HEK293 (cell line): ENCODE measurements around the gene NRG2.

Experiments
- BCL11A ChIP-seq: fragments of 450-650 bp; formaldehyde crosslinking; IDR thresholded peaks from 2 replicates; pipeline ENCODE4 v1.5.1; 2016; ENCODE audit warnings: low read depth, missing biosample characterization, missing genetic modification characterization
- GFI1B ChIP-seq: fragments of 450-650 bp; formaldehyde crosslinking; IDR thresholded peaks from 2 replicates; pipeline ENCODE4 v1.5.1; 2016; ENCODE audit warnings: missing biosample characterization, missing genetic modification characterization
- GLIS1 ChIP-seq: fragments of 450-650 bp; formaldehyde crosslinking; IDR thresholded peaks from 2 replicates; pipeline ENCODE4 v1.5.1; 2016; ENCODE audit warnings: missing biosample characterization, missing genetic modification characterization
- KLF10 ChIP-seq: fragments of 450-650 bp; IDR thresholded peaks from 2 replicates; pipeline ENCODE4 v1.5.1; 2018; ENCODE audit warnings: missing biosample characterization, mild to moderate bottlenecking, missing genetic modification characterization
- REPIN1 ChIP-seq: fragments of 450-650 bp; formaldehyde crosslinking; IDR thresholded peaks from 2 replicates; pipeline ENCODE4 v1.5.1; 2017; ENCODE audit warnings: missing biosample characterization, missing genetic modification characterization, low read depth
- TRIM28 ChIP-seq: IDR thresholded peaks from 2 replicates; pipeline ENCODE4 v1.6.1; 2011; ENCODE audit warnings: low read length, control low read depth, borderline replicate concordance
- WT1 ChIP-seq: fragments of 450-650 bp; formaldehyde crosslinking; IDR thresholded peaks from 2 replicates; pipeline ENCODE4 v1.5.1; 2016; ENCODE audit warnings: missing biosample characterization, missing genetic modification characterization
- ZBTB1 ChIP-seq: fragments of 450-650 bp; formaldehyde crosslinking; IDR thresholded peaks from 2 replicates; pipeline ENCODE4 v1.5.1; 2016; ENCODE audit warnings: missing biosample characterization, missing genetic modification characterization
- ZBTB21 ChIP-seq: fragments of 450-650 bp; formaldehyde crosslinking; IDR thresholded peaks from 2 replicates; pipeline ENCODE4 v1.5.1; 2017; ENCODE audit warnings: missing biosample characterization, missing genetic modification characterization
- ZBTB48 ChIP-seq: fragments of 450-650 bp; formaldehyde crosslinking; IDR thresholded peaks from 2 replicates; pipeline ENCODE4 v1.5.1; 2016; ENCODE audit warnings: missing biosample characterization, missing genetic modification characterization
- ZEB2 ChIP-seq: fragments of 450-650 bp; formaldehyde crosslinking; IDR thresholded peaks from 2 replicates; pipeline ENCODE4 v1.5.1; 2016; ENCODE audit warnings: missing biosample characterization, missing genetic modification characterization
- ZFP69B ChIP-seq: fragments of 450-650 bp; formaldehyde crosslinking; IDR thresholded peaks from 2 replicates; pipeline ENCODE4 v1.5.1; 2016; ENCODE audit warnings: missing biosample characterization, missing genetic modification characterization
- ZNF214 ChIP-seq: fragments of 450-650 bp; formaldehyde crosslinking; IDR thresholded peaks from 2 replicates; pipeline ENCODE4 v1.5.1; 2017; ENCODE audit warnings: missing biosample characterization, mild to moderate bottlenecking, missing genetic modification characterization, borderline replicate concordance
- ZNF239 ChIP-seq: fragments of 450-650 bp; formaldehyde crosslinking; IDR thresholded peaks from 2 replicates; pipeline ENCODE4 v1.5.1; 2016; ENCODE audit warnings: missing biosample characterization, missing genetic modification characterization
- ZNF248 ChIP-seq: fragments of 450-650 bp; formaldehyde crosslinking; IDR thresholded peaks from 2 replicates; pipeline ENCODE4 v1.5.1; 2017; ENCODE audit warnings: missing biosample characterization, missing genetic modification characterization
- ZNF302 ChIP-seq: fragments of 450-650 bp; formaldehyde crosslinking; IDR thresholded peaks from 2 replicates; pipeline ENCODE4 v1.5.1; 2016; ENCODE audit warnings: missing biosample characterization, missing genetic modification characterization, low read depth
- ZNF311 ChIP-seq: fragments of 450-650 bp; formaldehyde crosslinking; IDR thresholded peaks from 2 replicates; pipeline ENCODE4 v1.5.1; 2017; ENCODE audit warnings: missing biosample characterization, missing genetic modification characterization, borderline replicate concordance
- ZNF416 ChIP-seq: fragments of 450-650 bp; formaldehyde crosslinking; IDR thresholded peaks from 2 replicates; pipeline ENCODE4 v1.5.1; 2016; ENCODE audit warnings: missing biosample characterization, missing genetic modification characterization
- ZNF544 ChIP-seq: fragments of 450-650 bp; formaldehyde crosslinking; IDR thresholded peaks from 2 replicates; pipeline ENCODE4 v1.5.0; 2017; ENCODE audit warnings: missing biosample characterization, missing genetic modification characterization
- ZNF558 ChIP-seq: fragments of 450-650 bp; formaldehyde crosslinking; IDR thresholded peaks from 2 replicates; pipeline ENCODE4 v1.5.1; 2016; ENCODE audit warnings: missing biosample characterization, missing genetic modification characterization
- ZNF560 ChIP-seq: fragments of 450-650 bp; formaldehyde crosslinking; IDR thresholded peaks from 2 replicates; pipeline ENCODE4 v1.5.1; 2017; ENCODE audit warnings: missing biosample characterization, missing genetic modification characterization, borderline replicate concordance
- ZNF629 ChIP-seq: fragments of 450-650 bp; formaldehyde crosslinking; IDR thresholded peaks from 2 replicates; pipeline ENCODE4 v1.5.1; 2017; ENCODE audit warnings: missing biosample characterization, missing genetic modification characterization
- ZNF654 ChIP-seq: fragments of 450-650 bp; formaldehyde crosslinking; IDR thresholded peaks from 2 replicates; pipeline ENCODE4 v1.5.1; 2016; ENCODE audit warnings: low read depth, missing biosample characterization, missing genetic modification characterization
- ZNF792 ChIP-seq: fragments of 450-650 bp; formaldehyde crosslinking; IDR thresholded peaks from 2 replicates; pipeline ENCODE4 v1.5.1; 2016; ENCODE audit warnings: missing biosample characterization, missing genetic modification characterization
- ZSCAN30 ChIP-seq: fragments of 450-650 bp; IDR thresholded peaks from 2 replicates; pipeline ENCODE4 v1.5.1; 2018; ENCODE audit warnings: missing biosample characterization, mild to moderate bottlenecking, missing genetic modification characterization, moderate library complexity
- TF ChIP-seq, protein P1 (sequence below): fragments of 450-650 bp; formaldehyde crosslinking; IDR thresholded peaks from 2 replicates; pipeline ENCODE4 v1.5.1; 2016; ENCODE audit warnings: missing biosample characterization, missing genetic modification characterization
- TF ChIP-seq, protein P2 (sequence below): fragments of 450-650 bp; formaldehyde crosslinking; IDR thresholded peaks from 2 replicates; pipeline ENCODE4 v1.5.1; 2016; ENCODE audit warnings: missing biosample characterization, missing genetic modification characterization, low read depth
- TF ChIP-seq, protein P3 (sequence below): fragments of 450-650 bp; formaldehyde crosslinking; conservative IDR thresholded peaks from 2 replicates; pipeline ENCODE4 v1.5.1; 2016; ENCODE audit warnings: low read depth, missing biosample characterization, missing genetic modification characterization
- TF ChIP-seq, protein P4 (sequence below): fragments of 450-650 bp; formaldehyde crosslinking; IDR thresholded peaks from 2 replicates; pipeline ENCODE4 v1.5.1; 2016; ENCODE audit warnings: missing biosample characterization, missing genetic modification characterization

Gene NRG2

DNA sequence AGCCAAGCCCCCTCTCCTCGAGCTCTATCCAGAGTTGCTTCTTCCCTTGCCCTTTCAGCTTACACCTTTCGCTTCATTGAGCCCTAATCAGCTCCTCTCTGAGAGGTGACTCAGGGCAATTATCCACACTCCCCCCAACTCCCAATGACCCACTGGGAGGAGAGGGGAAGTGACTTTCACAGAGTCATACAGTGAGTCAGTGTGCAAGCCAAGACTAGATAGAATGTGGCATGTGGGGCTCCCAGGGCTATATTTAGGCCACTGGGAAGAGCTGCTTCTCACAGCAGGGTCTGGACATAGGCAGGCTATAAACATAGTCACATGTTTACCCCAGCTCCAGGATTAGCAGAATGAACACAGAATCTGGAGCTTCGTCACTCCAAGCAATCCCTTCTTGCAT is 57.4 kb downstream of the NRG2 start (continued):
- TF ChIP-seq WT1 (tag by site-specific recombination) (peak; percentile 84), REPIN1 (tag by site-specific recombination) (no peak), ZNF792 (no peak), ZEB2 (peak; percentile 37; the same call in 1 of the 2 replicates), ZNF544 (tag by site-specific recombination) (no peak), ZBTB1 (tag by site-specific recombination) (no peak), KLF10 (tag by site-specific recombination) (no peak), ZNF239 (tag by site-specific recombination) (no peak), ZNF654 (tag by site-specific recombination) (no peak), ZSCAN30 (tag by site-specific recombination) (no peak), ZNF560 (tag by site-specific recombination) (no peak), ZFP69B (tag by site-specific recombination) (no peak), ZBTB21 (tag by site-specific recombination) (peak; percentile 78), ZNF311 (tag by site-specific recombination) (no peak), GLIS1 (peak; percentile 44), GFI1B (no peak), BCL11A (tag by site-specific recombination) (no peak), ZNF248 (tag by site-specific recombination) (no peak), ZNF629 (tag by site-specific recombination) (peak; percentile 71), TRIM28 (peak; percentile 28; the same call in 1 of the 2 replicates), ZBTB48 (tag by site-specific recombination) (peak; percentile 47; the same call in 1 of the 2 replicates), ZNF558 (no peak), ZNF302 (tag by site-specific recombination) (no peak), ZNF416 (tag by site-specific recombination) (no peak), ZNF214 (no peak)
- TF ChIP-seq, protein P1, sequence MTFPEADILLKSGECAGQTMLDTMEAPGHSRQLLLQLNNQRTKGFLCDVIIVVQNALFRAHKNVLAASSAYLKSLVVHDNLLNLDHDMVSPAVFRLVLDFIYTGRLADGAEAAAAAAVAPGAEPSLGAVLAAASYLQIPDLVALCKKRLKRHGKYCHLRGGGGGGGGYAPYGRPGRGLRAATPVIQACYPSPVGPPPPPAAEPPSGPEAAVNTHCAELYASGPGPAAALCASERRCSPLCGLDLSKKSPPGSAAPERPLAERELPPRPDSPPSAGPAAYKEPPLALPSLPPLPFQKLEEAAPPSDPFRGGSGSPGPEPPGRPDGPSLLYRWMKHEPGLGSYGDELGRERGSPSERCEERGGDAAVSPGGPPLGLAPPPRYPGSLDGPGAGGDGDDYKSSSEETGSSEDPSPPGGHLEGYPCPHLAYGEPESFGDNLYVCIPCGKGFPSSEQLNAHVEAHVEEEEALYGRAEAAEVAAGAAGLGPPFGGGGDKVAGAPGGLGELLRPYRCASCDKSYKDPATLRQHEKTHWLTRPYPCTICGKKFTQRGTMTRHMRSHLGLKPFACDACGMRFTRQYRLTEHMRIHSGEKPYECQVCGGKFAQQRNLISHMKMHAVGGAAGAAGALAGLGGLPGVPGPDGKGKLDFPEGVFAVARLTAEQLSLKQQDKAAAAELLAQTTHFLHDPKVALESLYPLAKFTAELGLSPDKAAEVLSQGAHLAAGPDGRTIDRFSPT (tag by site-specific recombination) = 0 out of 2 replicates have a peak, but pooled peaks have one; percentile 52
- TF ChIP-seq, protein P2, sequence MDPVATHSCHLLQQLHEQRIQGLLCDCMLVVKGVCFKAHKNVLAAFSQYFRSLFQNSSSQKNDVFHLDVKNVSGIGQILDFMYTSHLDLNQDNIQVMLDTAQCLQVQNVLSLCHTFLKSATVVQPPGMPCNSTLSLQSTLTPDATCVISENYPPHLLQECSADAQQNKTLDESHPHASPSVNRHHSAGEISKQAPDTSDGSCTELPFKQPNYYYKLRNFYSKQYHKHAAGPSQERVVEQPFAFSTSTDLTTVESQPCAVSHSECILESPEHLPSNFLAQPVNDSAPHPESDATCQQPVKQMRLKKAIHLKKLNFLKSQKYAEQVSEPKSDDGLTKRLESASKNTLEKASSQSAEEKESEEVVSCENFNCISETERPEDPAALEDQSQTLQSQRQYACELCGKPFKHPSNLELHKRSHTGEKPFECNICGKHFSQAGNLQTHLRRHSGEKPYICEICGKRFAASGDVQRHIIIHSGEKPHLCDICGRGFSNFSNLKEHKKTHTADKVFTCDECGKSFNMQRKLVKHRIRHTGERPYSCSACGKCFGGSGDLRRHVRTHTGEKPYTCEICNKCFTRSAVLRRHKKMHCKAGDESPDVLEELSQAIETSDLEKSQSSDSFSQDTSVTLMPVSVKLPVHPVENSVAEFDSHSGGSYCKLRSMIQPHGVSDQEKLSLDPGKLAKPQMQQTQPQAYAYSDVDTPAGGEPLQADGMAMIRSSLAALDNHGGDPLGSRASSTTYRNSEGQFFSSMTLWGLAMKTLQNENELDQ (tag by site-specific recombination) = no peak
- TF ChIP-seq, protein P3, sequence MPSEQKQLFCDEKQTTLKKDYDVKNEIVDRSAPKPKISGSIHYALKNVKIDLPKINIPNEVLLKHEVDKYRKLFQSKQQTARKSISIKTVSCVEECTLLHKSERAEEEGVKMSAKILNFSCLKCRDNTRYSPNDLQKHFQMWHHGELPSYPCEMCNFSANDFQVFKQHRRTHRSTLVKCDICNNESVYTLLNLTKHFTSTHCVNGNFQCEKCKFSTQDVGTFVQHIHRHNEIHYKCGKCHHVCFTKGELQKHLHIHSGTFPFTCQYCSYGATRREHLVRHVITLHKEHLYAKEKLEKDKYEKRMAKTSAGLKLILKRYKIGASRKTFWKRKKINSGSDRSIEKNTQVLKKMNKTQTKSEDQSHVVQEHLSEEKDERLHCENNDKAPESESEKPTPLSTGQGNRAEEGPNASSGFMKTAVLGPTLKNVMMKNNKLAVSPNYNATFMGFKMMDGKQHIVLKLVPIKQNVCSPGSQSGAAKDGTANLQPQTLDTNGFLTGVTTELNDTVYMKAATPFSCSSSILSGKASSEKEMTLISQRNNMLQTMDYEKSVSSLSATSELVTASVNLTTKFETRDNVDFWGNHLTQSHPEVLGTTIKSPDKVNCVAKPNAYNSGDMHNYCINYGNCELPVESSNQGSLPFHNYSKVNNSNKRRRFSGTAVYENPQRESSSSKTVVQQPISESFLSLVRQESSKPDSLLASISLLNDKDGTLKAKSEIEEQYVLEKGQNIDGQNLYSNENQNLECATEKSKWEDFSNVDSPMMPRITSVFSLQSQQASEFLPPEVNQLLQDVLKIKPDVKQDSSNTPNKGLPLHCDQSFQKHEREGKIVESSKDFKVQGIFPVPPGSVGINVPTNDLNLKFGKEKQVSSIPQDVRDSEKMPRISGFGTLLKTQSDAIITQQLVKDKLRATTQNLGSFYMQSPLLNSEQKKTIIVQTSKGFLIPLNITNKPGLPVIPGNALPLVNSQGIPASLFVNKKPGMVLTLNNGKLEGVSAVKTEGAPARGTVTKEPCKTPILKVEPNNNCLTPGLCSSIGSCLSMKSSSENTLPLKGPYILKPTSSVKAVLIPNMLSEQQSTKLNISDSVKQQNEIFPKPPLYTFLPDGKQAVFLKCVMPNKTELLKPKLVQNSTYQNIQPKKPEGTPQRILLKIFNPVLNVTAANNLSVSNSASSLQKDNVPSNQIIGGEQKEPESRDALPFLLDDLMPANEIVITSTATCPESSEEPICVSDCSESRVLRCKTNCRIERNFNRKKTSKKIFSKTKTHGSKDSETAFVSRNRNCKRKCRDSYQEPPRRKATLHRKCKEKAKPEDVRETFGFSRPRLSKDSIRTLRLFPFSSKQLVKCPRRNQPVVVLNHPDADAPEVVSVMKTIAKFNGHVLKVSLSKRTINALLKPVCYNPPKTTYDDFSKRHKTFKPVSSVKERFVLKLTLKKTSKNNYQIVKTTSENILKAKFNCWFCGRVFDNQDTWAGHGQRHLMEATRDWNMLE (tag by site-specific recombination) = no peak
- TF ChIP-seq, protein P4, sequence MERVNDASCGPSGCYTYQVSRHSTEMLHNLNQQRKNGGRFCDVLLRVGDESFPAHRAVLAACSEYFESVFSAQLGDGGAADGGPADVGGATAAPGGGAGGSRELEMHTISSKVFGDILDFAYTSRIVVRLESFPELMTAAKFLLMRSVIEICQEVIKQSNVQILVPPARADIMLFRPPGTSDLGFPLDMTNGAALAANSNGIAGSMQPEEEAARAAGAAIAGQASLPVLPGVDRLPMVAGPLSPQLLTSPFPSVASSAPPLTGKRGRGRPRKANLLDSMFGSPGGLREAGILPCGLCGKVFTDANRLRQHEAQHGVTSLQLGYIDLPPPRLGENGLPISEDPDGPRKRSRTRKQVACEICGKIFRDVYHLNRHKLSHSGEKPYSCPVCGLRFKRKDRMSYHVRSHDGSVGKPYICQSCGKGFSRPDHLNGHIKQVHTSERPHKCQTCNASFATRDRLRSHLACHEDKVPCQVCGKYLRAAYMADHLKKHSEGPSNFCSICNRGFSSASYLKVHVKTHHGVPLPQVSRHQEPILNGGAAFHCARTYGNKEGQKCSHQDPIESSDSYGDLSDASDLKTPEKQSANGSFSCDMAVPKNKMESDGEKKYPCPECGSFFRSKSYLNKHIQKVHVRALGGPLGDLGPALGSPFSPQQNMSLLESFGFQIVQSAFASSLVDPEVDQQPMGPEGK (tag by site-specific recombination) = peak; percentile 84
